ENCODE results near the gene PDLIM7. TPM values are rescaled to one million over a fixed set of nuclear protein-coding genes. Genes with fewer than 3 reads are reported as not detected.

Gene PDLIM7
- total RNA-seq, 2 experiments from 2014 or later = 50.0 to 51.5 TPM

GRCh38 chr5:177434942-177435738 is 62.3 kb downstream of the PDLIM7 start:
- POLR2A ChIA-PET = interaction anchor here (0.7 to 10.3 kb wide), 3 partner anchors 8 to 46 kb away, joined by 3 to 226 read pairs (median 48); partner anchors contain the start of gene PRR7
- CTCF ChIA-PET = interaction anchor here (1.2 to 14.3 kb wide), 5 partner anchors 9 to 45 kb away, joined by 3 to 145 read pairs (median 31); partner anchors contain the start of gene PFN3

GRCh38 chr5:177434437-177434836 is 63.0 kb downstream of the PDLIM7 start:
- POLR2A ChIA-PET = interaction anchor here (0.6 to 10.3 kb wide), 5 partner anchors 9 to 126 kb away, joined by 3 to 226 read pairs (median 5); partner anchors contain the start of gene PRR7
- CTCF ChIA-PET = interaction anchor here (1.1 to 14.3 kb wide), 6 partner anchors 10 to 44 kb away, joined by 3 to 145 read pairs (median 22); partner anchors contain the start of gene PFN3

- CTCF ChIA-PET = interaction anchor here (1.1 to 14.3 kb wide), 6 partner anchors 11 to 44 kb away, joined by 3 to 145 read pairs (median 22); partner anchors contain the start of gene PFN3
- POLR2A ChIA-PET = interaction anchor here (0.9 to 10.3 kb wide), 4 partner anchors 9 to 31 kb away, joined by 3 to 226 read pairs (median 26); partner anchors contain the start of gene PRR7
Observed at GRCh38 chr5:177433658-177434217, 63.7 kb downstream of the PDLIM7 start.

Other genes with a start within 250 kb of the PDLIM7 start
- gene RAB24, start 193.9 kb downstream of the PDLIM7 start, total RNA-seq = 10 to 100 TPM; 33.5 TPM
- 100 to 1,000 TPM; 360 to 372 TPM for gene PRELID1, start 193.8 kb downstream of the PDLIM7 start, total RNA-seq
- 10 to 100 TPM; 11.0 to 11.8 TPM for gene MXD3, start 185.7 kb downstream of the PDLIM7 start, total RNA-seq
- 100 to 1,000 TPM; 110 to 117 TPM for gene LMAN2, start 145.9 kb downstream of the PDLIM7 start, total RNA-seq
- 10 to 100 TPM; 42.8 to 43.5 TPM for gene RGS14, start 139.7 kb downstream of the PDLIM7 start, total RNA-seq
- not detected for gene SLC34A1, start 113.2 kb downstream of the PDLIM7 start, total RNA-seq
- gene PFN3, start 96.9 kb downstream of the PDLIM7 start, total RNA-seq = not detected
- gene F12, start 88.0 kb downstream of the PDLIM7 start, total RNA-seq = 10 to 100 TPM; 12.0 to 12.7 TPM
- gene GRK6, start 70.9 kb downstream of the PDLIM7 start, total RNA-seq = 100 to 1,000 TPM; 179 to 180 TPM
- gene PRR7, start 50.8 kb downstream of the PDLIM7 start, total RNA-seq = 10 to 100 TPM; 18.7 to 20.1 TPM
- gene DBN1, start 24.0 kb downstream of the PDLIM7 start, total RNA-seq = 100 to 1,000 TPM; 102 to 104 TPM
- gene DOK3, start 12.2 kb upstream of the PDLIM7 start, total RNA-seq = 1 to 10 TPM; 9.8 TPM
- gene DDX41, start 19.4 kb upstream of the PDLIM7 start, total RNA-seq = 100 to 1,000 TPM; 204 to 212 TPM
- 10 to 100 TPM; 58.7 to 59.3 TPM for gene FAM193B, start 57.0 kb upstream of the PDLIM7 start, total RNA-seq
- gene TMED9, start 94.6 kb upstream of the PDLIM7 start, total RNA-seq = 100 to 1,000 TPM; 136 to 137 TPM
- gene B4GALT7, start 102.5 kb upstream of the PDLIM7 start, total RNA-seq = 10 to 100 TPM; 20.7 to 22.7 TPM